HEK293 (cell line): Measurements from ENCODE around the gene ABCF2.

Experiments used
- CTCF ChIA-PET: fragments of 350-600 bp; formaldehyde crosslinking; extraction: SDS; loops from one replicate; lab custom pipeline; 2021; ENCODE audit warnings: antibody characterized with exemption; lab: Yijun Ruan, JAX
- POLR2A ChIA-PET: fragments of 300-600 bp; formaldehyde crosslinking; extraction: SDS; loops from one replicate; lab custom pipeline; 2020; ENCODE audit warnings: antibody characterized with exemption, inconsistent platforms; lab: Yijun Ruan, JAX
- H3K27ac ChIP-seq: fragments of 200-500 bp; sonication (Bioruptor generic); 2 replicates; pipeline ENCODE4 v1.5.1; 2014; ENCODE audit warnings: low read depth, low read length, control low read depth, inconsistent platforms; ENCODE audit errors: extremely low read depth
- H3K36me3 ChIP-seq, 2 experiments: fragments of 200-500 bp in 1 of 2; sonication (Bioruptor generic) in 1 of 2; 1 replicate in 1 of 2; 2 replicates in 1 of 2; pipeline ENCODE4 v1.5.1; 2014 to 2017; ENCODE audit warnings: inconsistent platforms in 2 of 2, low read length in 2 of 2; ENCODE audit not compliant: control insufficient read depth in 2 of 2, insufficient read depth in 1 of 2
- H3K4me1 ChIP-seq: fragments of 200-500 bp; sonication (Bioruptor generic); 2 replicates; pipeline ENCODE4 v1.5.1; 2014; ENCODE audit warnings: mild to moderate bottlenecking, low read length, inconsistent platforms; ENCODE audit not compliant: control insufficient read depth, insufficient read depth
- H3K4me3 ChIP-seq: 2 replicates; pipeline ENCODE4 v1.5.1; 2011; ENCODE audit warnings: low read depth, mild to moderate bottlenecking, control low read depth, low read length, moderate library complexity
- H3K9me3 ChIP-seq: fragments of 200-500 bp; sonication (Bioruptor generic); 2 replicates; pipeline ENCODE4 v1.5.1; 2014; ENCODE audit warnings: low read depth, low read length, inconsistent platforms; ENCODE audit not compliant: control insufficient read depth, insufficient read depth
- ATF2 ChIP-seq: fragments of 450-650 bp; formaldehyde crosslinking; IDR thresholded peaks from 2 replicates; pipeline ENCODE4 v1.5.1; 2016; ENCODE audit warnings: missing biosample characterization, missing genetic modification characterization, low read depth
- EGR2 ChIP-seq: fragments of 450-650 bp; formaldehyde crosslinking; IDR thresholded peaks from 2 replicates; pipeline ENCODE4 v1.5.1; 2016; ENCODE audit warnings: low read depth, missing biosample characterization, missing genetic modification characterization
- IKZF3 ChIP-seq: fragments of 450-650 bp; IDR thresholded peaks from 2 replicates; pipeline ENCODE4 v1.5.0; 2018; ENCODE audit warnings: missing biosample characterization, mild to moderate bottlenecking, missing genetic modification characterization, moderate library complexity
- KLF7 ChIP-seq: fragments of 450-650 bp; formaldehyde crosslinking; IDR thresholded peaks from 2 replicates; pipeline ENCODE4 v1.5.1; 2016; ENCODE audit warnings: missing biosample characterization, missing genetic modification characterization, borderline replicate concordance
- KLF9 ChIP-seq: fragments of 450-650 bp; formaldehyde crosslinking; IDR thresholded peaks from 2 replicates; pipeline ENCODE4 v1.5.1; 2016; ENCODE audit warnings: missing biosample characterization, missing genetic modification characterization, low read depth
- SETDB1 ChIP-seq: IDR thresholded peaks from one replicate; pipeline ENCODE4 v1.6.1; 2017; ENCODE audit warnings: mild to moderate bottlenecking, low read length, moderate library complexity, mixed read lengths; ENCODE audit not compliant: insufficient read length
- SP3 ChIP-seq: fragments of 450-650 bp; formaldehyde crosslinking; IDR thresholded peaks from 2 replicates; pipeline ENCODE4 v1.5.1; 2016; ENCODE audit warnings: missing biosample characterization, missing genetic modification characterization
- SP7 ChIP-seq: fragments of 450-650 bp; formaldehyde crosslinking; IDR thresholded peaks from 2 replicates; pipeline ENCODE4 v1.5.1; 2016; ENCODE audit warnings: missing biosample characterization, missing genetic modification characterization
- TSHZ1 ChIP-seq: fragments of 450-650 bp; formaldehyde crosslinking; IDR thresholded peaks from 2 replicates; pipeline ENCODE4 v1.5.1; 2016; ENCODE audit warnings: missing biosample characterization, missing genetic modification characterization, borderline replicate concordance
- YY1 ChIP-seq: fragments of 450-650 bp; formaldehyde crosslinking; IDR thresholded peaks from 2 replicates; pipeline ENCODE4 v1.5.1; 2018; ENCODE audit warnings: missing biosample characterization, missing genetic modification characterization
- ZBTB1 ChIP-seq: fragments of 450-650 bp; formaldehyde crosslinking; IDR thresholded peaks from 2 replicates; pipeline ENCODE4 v1.5.1; 2016; ENCODE audit warnings: missing biosample characterization, missing genetic modification characterization
- ZNF121 ChIP-seq: fragments of 450-650 bp; formaldehyde crosslinking; IDR thresholded peaks from 2 replicates; pipeline ENCODE4 v1.5.1; 2016; ENCODE audit warnings: missing biosample characterization, missing genetic modification characterization
- ZNF133 ChIP-seq: fragments of 450-650 bp; formaldehyde crosslinking; IDR thresholded peaks from 2 replicates; pipeline ENCODE4 v1.5.1; 2016; ENCODE audit warnings: missing biosample characterization, missing genetic modification characterization
- ZNF19 ChIP-seq: fragments of 450-650 bp; formaldehyde crosslinking; IDR thresholded peaks from 2 replicates; pipeline ENCODE4; 2016; ENCODE audit warnings: missing biosample characterization, missing genetic modification characterization, low read depth
- ZNF341 ChIP-seq: fragments of 450-650 bp; formaldehyde crosslinking; IDR thresholded peaks from 2 replicates; pipeline ENCODE4; 2016; ENCODE audit warnings: low read depth, missing biosample characterization, missing genetic modification characterization
- ZNF394 ChIP-seq: fragments of 450-650 bp; formaldehyde crosslinking; IDR thresholded peaks from 2 replicates; pipeline ENCODE4 v1.5.1; 2016; ENCODE audit warnings: missing biosample characterization, missing genetic modification characterization, mild to moderate bottlenecking, moderate library complexity, borderline replicate concordance
- ZNF404 ChIP-seq: fragments of 450-650 bp; formaldehyde crosslinking; IDR thresholded peaks from 2 replicates; pipeline ENCODE4 v1.5.1; 2017; ENCODE audit warnings: missing biosample characterization, missing genetic modification characterization
- ZNF501 ChIP-seq: fragments of 450-650 bp; formaldehyde crosslinking; IDR thresholded peaks from 2 replicates; pipeline ENCODE4 v1.5.1; 2016; ENCODE audit warnings: missing biosample characterization, missing genetic modification characterization
- ZNF596 ChIP-seq: fragments of 450-650 bp; IDR thresholded peaks from 2 replicates; pipeline ENCODE4 v1.5.0; 2018; ENCODE audit warnings: missing biosample characterization, mild to moderate bottlenecking, missing genetic modification characterization, moderate library complexity
- ZNF600 ChIP-seq: fragments of 450-650 bp; formaldehyde crosslinking; IDR thresholded peaks from 2 replicates; pipeline ENCODE4 v1.5.1; 2016; ENCODE audit warnings: missing biosample characterization, missing genetic modification characterization
- ZNF621 ChIP-seq: fragments of 450-650 bp; formaldehyde crosslinking; IDR thresholded peaks from 2 replicates; pipeline ENCODE4 v1.5.1; 2017; ENCODE audit warnings: missing biosample characterization, missing genetic modification characterization
- ZNF629 ChIP-seq: fragments of 450-650 bp; formaldehyde crosslinking; IDR thresholded peaks from 2 replicates; pipeline ENCODE4 v1.5.1; 2017; ENCODE audit warnings: missing biosample characterization, missing genetic modification characterization
- ZNF658 ChIP-seq: fragments of 450-650 bp; formaldehyde crosslinking; IDR thresholded peaks from 2 replicates; pipeline ENCODE4; 2016; ENCODE audit warnings: missing biosample characterization, missing genetic modification characterization
- ZNF670 ChIP-seq: fragments of 450-650 bp; formaldehyde crosslinking; IDR thresholded peaks from 2 replicates; pipeline ENCODE4 v1.5.1; 2016; ENCODE audit warnings: missing biosample characterization, missing genetic modification characterization, low read depth
- ZNF76 ChIP-seq: fragments of 450-650 bp; formaldehyde crosslinking; IDR thresholded peaks from 2 replicates; pipeline ENCODE4; 2016; ENCODE audit warnings: low read depth, missing biosample characterization, missing genetic modification characterization, borderline replicate concordance
- ZNF776 ChIP-seq: fragments of 450-650 bp; formaldehyde crosslinking; IDR thresholded peaks from 2 replicates; pipeline ENCODE4 v1.5.0; 2017; ENCODE audit warnings: missing biosample characterization, missing genetic modification characterization, borderline replicate concordance
- ZNF792 ChIP-seq: fragments of 450-650 bp; formaldehyde crosslinking; IDR thresholded peaks from 2 replicates; pipeline ENCODE4 v1.5.1; 2016; ENCODE audit warnings: missing biosample characterization, missing genetic modification characterization
- ZNF830 ChIP-seq: fragments of 450-650 bp; IDR thresholded peaks from 2 replicates; pipeline ENCODE4 v1.5.0; 2018; ENCODE audit warnings: missing biosample characterization, missing genetic modification characterization, low read depth, mild to moderate bottlenecking, moderate library complexity
- ZNF843 ChIP-seq: fragments of 450-650 bp; formaldehyde crosslinking; IDR thresholded peaks from 2 replicates; pipeline ENCODE4 v1.5.1; 2016; ENCODE audit warnings: missing biosample characterization, missing genetic modification characterization
- ZSCAN23 ChIP-seq: fragments of 450-650 bp; formaldehyde crosslinking; IDR thresholded peaks from 2 replicates; pipeline ENCODE4 v1.5.1; 2016; ENCODE audit warnings: missing biosample characterization, missing genetic modification characterization

ABCF2 gene

GRCh38 chr7:151178236-151178635, 48.8 kb downstream of the ABCF2 start (continued):
- TF ChIP-seq ZNF394: no peak
- no peak for TF ChIP-seq YY1 (tag by site-specific recombination)
- no peak for TF ChIP-seq ZNF341
- TF ChIP-seq ZBTB1: no peak
- TF ChIP-seq IKZF3 (tag by site-specific recombination): no peak
- TF ChIP-seq KLF7 (tag by site-specific recombination): no peak
- no peak for TF ChIP-seq ZNF670 (tag by site-specific recombination)
- TF ChIP-seq, all 188 proteins: peak for 0

GRCh38 chr7:151177310-151177709, 49.7 kb downstream of the ABCF2 start:
- Histone ChIP-seq H3K36me3 (no peaks in the 10 kb centered on the region), H3K27ac (no peak overlapping the region), H3K4me3 (no peak overlapping the region), H3K4me1 (no peaks in the 10 kb centered on the region), H3K9me3 (no peaks in the 10 kb centered on the region)
- no peak for TF ChIP-seq ZNF830 (tag by site-specific recombination)
- TF ChIP-seq SP3 (tag by site-specific recombination): no peak
- TF ChIP-seq ZNF501 (tag by site-specific recombination): no peak
- TF ChIP-seq ATF2 (tag by site-specific recombination): no peak
- no peak for TF ChIP-seq ZNF843 (tag by site-specific recombination)
- no peak for TF ChIP-seq ZSCAN23
- TF ChIP-seq SETDB1: no peak
- no peak for TF ChIP-seq ZNF629 (tag by site-specific recombination)
- TF ChIP-seq EGR2: no peak
- TF ChIP-seq ZNF621 (tag by site-specific recombination): no peak
- TF ChIP-seq ZNF19 (tag by site-specific recombination): no peak
- TF ChIP-seq ZNF121 (tag by site-specific recombination): no peak
- TF ChIP-seq ZNF76 (tag by site-specific recombination): no peak
- no peak for TF ChIP-seq ZNF776 (tag by site-specific recombination)
- TF ChIP-seq KLF9: no peak
- CTCF ChIA-PET: interaction anchor here (3.2 kb wide), 1 partner anchor 53 kb away, joined by 15 read pairs; no protein-coding TSS in a partner anchor
- POLR2A ChIA-PET: no interaction called here

GRCh38 chr7:151176401-151176800, 50.6 kb downstream of the ABCF2 start:
- CTCF ChIA-PET: interaction anchor here (1.2 to 3.2 kb wide), 3 partner anchors 52 to 186 kb away, joined by 3 to 15 read pairs (median 5); no protein-coding TSS in a partner anchor
- POLR2A ChIA-PET: no interaction called here

More at GRCh38 chr7:151176401-151176800, 50.6 kb downstream of the ABCF2 start:
- TF ChIP-seq ZNF600 (tag by site-specific recombination) (no peak), TSHZ1 (tag by site-specific recombination) (no peak), ZNF404 (no peak), SP7 (tag by site-specific recombination) (no peak), ZNF596 (tag by site-specific recombination) (no peak), ZNF792 (tag by site-specific recombination) (no peak), ZNF658 (tag by site-specific recombination) (no peak), ZNF133 (no peak)
- no peak overlapping the region for H3K27ac ChIP-seq
- H3K36me3 ChIP-seq: no peaks in the 10 kb centered on the region
- H3K9me3 ChIP-seq: no peaks in the 10 kb centered on the region
- no peak overlapping the region for H3K4me3 ChIP-seq
- no peaks in the 10 kb centered on the region for H3K4me1 ChIP-seq
